Subcutaneous abdominal adipose tissue (tissue), 5 donors: ENCODE measurements around the gene EHD3.
A peak's percentile ranks its signal among the peaks of the same experiment; 100 is the strongest.

ENCODE experiments used
- H3K27ac ChIP-seq: one replicate; pipeline ENCODE4 v1.7.0; 2013; ENCODE audit warnings: low read depth, mild to moderate bottlenecking, inconsistent platforms, low read length, moderate library complexity
- H3K27me3 ChIP-seq, 5 donors: one replicate each; pipeline ENCODE4 v1.7.0; 2013; ENCODE audit warnings: low read length in 5 of 5, inconsistent platforms in 1 of 5; ENCODE audit not compliant: control insufficient read depth in 5 of 5, insufficient read depth in 4 of 5
- H3K36me3 ChIP-seq, 5 donors: one replicate each; pipeline ENCODE4 v1.7.0; 2013; ENCODE audit warnings: low read length in 5 of 5; ENCODE audit not compliant: control insufficient read depth in 5 of 5, insufficient read depth in 5 of 5
- H3K4me1 ChIP-seq, 5 donors: one replicate each; pipeline ENCODE4 v1.7.0; 2013; ENCODE audit warnings: low read length in 5 of 5, mild to moderate bottlenecking in 3 of 5, moderate library complexity in 1 of 5; ENCODE audit not compliant: control insufficient read depth in 5 of 5, insufficient read depth in 5 of 5
- H3K4me3 ChIP-seq, 5 donors: one replicate each; pipeline ENCODE4 v1.7.0; 2013; ENCODE audit warnings: low read length in 5 of 5, low read depth in 1 of 5
- H3K9ac ChIP-seq, 5 donors: one replicate each; pipeline ENCODE4 v1.7.0; 2013; ENCODE audit warnings: low read length in 5 of 5, mild to moderate bottlenecking in 4 of 5, moderate library complexity in 3 of 5
- H3K9me3 ChIP-seq, 5 donors: one replicate each; pipeline ENCODE4 v1.7.0; 2013; ENCODE audit warnings: low read length in 5 of 5; ENCODE audit not compliant: control insufficient read depth in 5 of 5
- donor health status: healthy.
- donor health status: healthy.
- donor health status: healthy.
- donor health status: healthy.
- donor health status: healthy.

Gene EHD3

GRCh38 chr2:31234683-31235503 is 941 bp downstream of the EHD3 start:
- no peak overlapping the region for H3K9ac ChIP-seq
- H3K4me1 ChIP-seq, result peaks cover 3 to 27% (median 19%) of the 10 kb centered on the region in 5 donors
- H3K9me3 ChIP-seq, result no peaks in the 10 kb centered on the region
- H3K27ac ChIP-seq, result no peak overlapping the region
- peak overlapping the region in 3 of 5 donors; percentile 55 to 78 (median 72) for H3K4me3 ChIP-seq
- H3K27me3 ChIP-seq, result peaks cover 0 to 2% (median 0%) of the 10 kb centered on the region in 5 donors
- H3K36me3 ChIP-seq, result no peaks in the 10 kb centered on the region

GRCh38 chr2:31235504-31235902 is 1.6 kb downstream of the EHD3 start:
- Histone ChIP-seq H3K27ac (no peak overlapping the region), H3K36me3 (no peaks in the 10 kb centered on the region), H3K9ac (no peak overlapping the region), H3K4me1 (peaks cover 5 to 33% (median 25%) of the 10 kb centered on the region in 5 donors), H3K4me3 (no peak overlapping the region), H3K27me3 (no peaks in the 10 kb centered on the region), H3K9me3 (no peaks in the 10 kb centered on the region)

- no peak overlapping the region for H3K9ac ChIP-seq
- no peak overlapping the region for H3K27ac ChIP-seq
- H3K4me3 ChIP-seq, result no peak overlapping the region
- H3K36me3 ChIP-seq, result no peaks in the 10 kb centered on the region
- no peaks in the 10 kb centered on the region for H3K27me3 ChIP-seq
- H3K4me1 ChIP-seq, result peaks cover 5 to 34% (median 25%) of the 10 kb centered on the region in 5 donors
- no peaks in the 10 kb centered on the region for H3K9me3 ChIP-seq
Measured at GRCh38 chr2:31236433-31237205, 2.7 kb downstream of the EHD3 start.

- Histone ChIP-seq H3K9ac (no peak overlapping the region), H3K4me3 (no peak overlapping the region), H3K9me3 (no peaks in the 10 kb centered on the region), H3K27ac (no peak overlapping the region), H3K36me3 (no peaks in the 10 kb centered on the region), H3K4me1 (peaks cover 5 to 34% (median 25%) of the 10 kb centered on the region in 5 donors), H3K27me3 (no peaks in the 10 kb centered on the region)
Measured at GRCh38 chr2:31237348-31238017, 3.5 kb downstream of the EHD3 start.

GRCh38 chr2:31238126-31238905 is 4.4 kb downstream of the EHD3 start:
- Histone ChIP-seq H3K4me3 (no peak overlapping the region), H3K27me3 (no peaks in the 10 kb centered on the region), H3K36me3 (no peaks in the 10 kb centered on the region), H3K27ac (no peak overlapping the region), H3K9me3 (no peaks in the 10 kb centered on the region), H3K9ac (no peak overlapping the region), H3K4me1 (peaks cover 5 to 34% (median 25%) of the 10 kb centered on the region in 5 donors)

- Histone ChIP-seq H3K4me3 (no peak overlapping the region), H3K27me3 (no peaks in the 10 kb centered on the region), H3K9ac (no peak overlapping the region), H3K27ac (no peak overlapping the region), H3K9me3 (no peaks in the 10 kb centered on the region), H3K4me1 (peaks cover 5 to 28% (median 21%) of the 10 kb centered on the region in 5 donors), H3K36me3 (no peaks in the 10 kb centered on the region)
Measured at GRCh38 chr2:31238906-31239592, 5.1 kb downstream of the EHD3 start.

GRCh38 chr2:31239593-31240177 is 5.7 kb downstream of the EHD3 start:
- H3K4me3 ChIP-seq, result peak overlapping the region in 3 of 5 donors; percentile 2 to 17 (median 6)
- peak overlapping the region in 1 of 5 donors; percentile 48 for H3K9ac ChIP-seq
- H3K36me3 ChIP-seq, result no peaks in the 10 kb centered on the region
- H3K9me3 ChIP-seq, result no peaks in the 10 kb centered on the region
- peaks cover 5 to 21% (median 14%) of the 10 kb centered on the region in 5 donors for H3K4me1 ChIP-seq
- H3K27me3 ChIP-seq, result no peaks in the 10 kb centered on the region
- no peak overlapping the region for H3K27ac ChIP-seq

GRCh38 chr2:31240381-31241365 is 6.7 kb downstream of the EHD3 start:
- Histone ChIP-seq H3K9ac (no peak overlapping the region), H3K27me3 (no peaks in the 10 kb centered on the region), H3K9me3 (no peaks in the 10 kb centered on the region), H3K27ac (no peak overlapping the region), H3K4me3 (no peak overlapping the region), H3K4me1 (peaks cover 5 to 20% (median 14%) of the 10 kb centered on the region in 5 donors), H3K36me3 (no peaks in the 10 kb centered on the region)
